Fibroblast of pulmonary artery (primary cell): ENCODE measurements around the gene ZNF827.
A peak's percentile ranks its signal among the peaks of the same experiment; 100 is the strongest.
"Not testable (repeated sequence)": the region's sequence is repeated elsewhere in the genome, so short reads cannot be mapped to it uniquely, and the experiment has no call there.

ENCODE experiments used
- DNase-seq: peaks from one replicate; pipeline ENCODE4 v3.0.0-alpha.2; 2010; ENCODE audit warnings: low read depth
- H3K4me3 ChIP-seq: replicated peaks from 2 replicates; pipeline ENCODE4 v1.5.1; 2011; ENCODE audit warnings: low read depth, mild to moderate bottlenecking, control low read depth, low read length, moderate library complexity
- TF ChIP-seq, protein P1 (sequence below): IDR thresholded peaks from 2 replicates; pipeline ENCODE4 v1.5.1; 2011; ENCODE audit warnings: mild to moderate bottlenecking, control low read depth, low read length, inconsistent platforms; ENCODE audit errors: missing control alignments

ZNF827 gene

DNA sequence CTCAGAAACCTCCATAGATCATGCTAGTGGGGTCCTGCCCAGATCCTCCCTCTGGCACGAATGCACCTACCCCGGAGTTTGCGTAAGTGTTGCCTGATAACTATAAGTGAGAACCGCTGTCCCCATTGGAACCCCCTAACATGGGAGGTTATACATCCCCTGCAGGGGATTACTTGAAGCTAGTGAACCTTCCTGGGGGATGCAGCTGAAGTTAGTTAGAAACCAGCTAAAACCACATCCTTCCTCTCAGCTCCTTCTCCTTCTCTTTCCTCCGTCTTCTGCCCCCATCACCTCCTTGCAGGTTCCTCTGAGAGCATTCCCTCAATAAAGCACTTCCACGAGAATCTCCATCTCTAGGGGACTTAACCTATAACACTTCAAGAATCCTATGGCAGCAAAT lies 95.0 kb downstream of the ZNF827 start:
- TF ChIP-seq, protein P1, sequence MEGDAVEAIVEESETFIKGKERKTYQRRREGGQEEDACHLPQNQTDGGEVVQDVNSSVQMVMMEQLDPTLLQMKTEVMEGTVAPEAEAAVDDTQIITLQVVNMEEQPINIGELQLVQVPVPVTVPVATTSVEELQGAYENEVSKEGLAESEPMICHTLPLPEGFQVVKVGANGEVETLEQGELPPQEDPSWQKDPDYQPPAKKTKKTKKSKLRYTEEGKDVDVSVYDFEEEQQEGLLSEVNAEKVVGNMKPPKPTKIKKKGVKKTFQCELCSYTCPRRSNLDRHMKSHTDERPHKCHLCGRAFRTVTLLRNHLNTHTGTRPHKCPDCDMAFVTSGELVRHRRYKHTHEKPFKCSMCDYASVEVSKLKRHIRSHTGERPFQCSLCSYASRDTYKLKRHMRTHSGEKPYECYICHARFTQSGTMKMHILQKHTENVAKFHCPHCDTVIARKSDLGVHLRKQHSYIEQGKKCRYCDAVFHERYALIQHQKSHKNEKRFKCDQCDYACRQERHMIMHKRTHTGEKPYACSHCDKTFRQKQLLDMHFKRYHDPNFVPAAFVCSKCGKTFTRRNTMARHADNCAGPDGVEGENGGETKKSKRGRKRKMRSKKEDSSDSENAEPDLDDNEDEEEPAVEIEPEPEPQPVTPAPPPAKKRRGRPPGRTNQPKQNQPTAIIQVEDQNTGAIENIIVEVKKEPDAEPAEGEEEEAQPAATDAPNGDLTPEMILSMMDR: no peak
- DNase-seq: no peak
- H3K4me3 ChIP-seq: no peak overlapping the region

DNA sequence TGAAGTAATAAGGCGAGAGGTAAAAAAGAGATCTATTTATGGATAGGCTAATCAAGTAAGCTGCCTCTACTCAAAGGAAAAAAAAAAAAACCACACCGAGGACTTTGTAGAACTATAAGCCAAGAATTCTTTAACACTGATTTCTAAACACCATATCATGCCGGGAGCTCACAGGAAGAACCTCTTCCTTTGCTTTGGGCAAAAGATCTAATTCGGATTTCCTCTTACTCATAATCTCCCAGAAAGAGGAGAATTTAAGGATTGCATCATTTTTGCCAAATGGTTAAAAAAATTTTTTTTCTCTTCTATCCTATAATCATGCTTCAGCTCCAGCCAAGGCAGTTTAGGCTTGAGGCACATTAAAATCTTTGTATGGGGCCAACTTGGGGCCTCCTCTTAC lies 95.5 kb downstream of the ZNF827 start:
- DNase-seq: peak; percentile 89
- TF ChIP-seq, protein P1: no peak
- H3K4me3 ChIP-seq: no peak overlapping the region

DNA sequence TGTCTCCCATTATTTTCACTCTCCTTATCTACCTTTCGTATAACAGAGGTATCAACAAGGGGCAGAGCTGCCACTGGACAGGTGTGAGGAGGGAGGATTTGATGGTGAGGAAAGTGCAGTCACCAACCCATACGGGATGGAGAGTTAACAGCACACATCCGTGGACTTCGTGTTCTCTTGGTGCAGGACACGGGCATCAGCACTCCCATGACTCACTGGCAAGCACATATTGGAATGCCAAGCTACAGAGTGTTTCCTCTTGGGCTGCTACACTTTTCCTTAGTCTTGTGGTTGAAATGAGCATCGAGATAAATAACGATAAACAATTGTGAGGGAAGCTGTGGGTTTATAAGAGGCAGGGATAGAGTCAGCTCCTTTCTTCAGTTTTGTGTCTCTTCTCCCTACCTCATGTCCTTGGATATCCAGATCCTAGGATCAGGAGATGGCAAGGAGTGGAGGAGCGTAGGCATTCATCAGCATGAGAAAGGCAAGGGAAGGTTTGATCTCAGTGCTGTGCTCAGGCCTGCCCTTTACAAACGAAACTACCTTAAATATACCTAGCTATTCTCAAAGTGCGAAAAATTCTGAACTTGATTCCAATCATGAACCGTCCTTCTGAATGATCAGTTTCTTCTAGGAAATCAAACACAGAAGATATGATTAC lies 96.3 kb downstream of the ZNF827 start:
- peak; percentile 65 for DNase-seq
- TF ChIP-seq, protein P1: no peak
- H3K4me3 ChIP-seq: no peak overlapping the region

DNA sequence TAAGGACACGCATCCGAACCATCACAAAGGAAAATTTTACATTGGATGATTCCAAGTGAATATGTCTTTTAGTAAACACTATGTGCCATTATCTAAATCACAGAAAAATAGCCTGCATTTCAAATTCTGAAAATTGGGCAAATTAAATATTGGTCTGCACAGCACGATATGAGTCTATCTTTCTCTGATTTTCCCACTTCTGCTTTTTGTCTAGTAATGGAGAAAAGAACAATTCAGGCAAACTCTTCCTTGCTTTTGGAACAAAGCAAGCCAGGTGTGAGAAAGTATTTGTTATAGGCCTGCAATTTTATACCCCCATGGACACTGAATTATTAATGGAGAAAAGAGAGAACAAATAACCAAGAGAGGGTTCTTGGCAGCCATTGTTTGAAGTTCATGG lies 97.8 kb downstream of the ZNF827 start:
- H3K4me3 ChIP-seq: no peak overlapping the region
- TF ChIP-seq, protein P1: no peak
- DNase-seq: no peak

DNA sequence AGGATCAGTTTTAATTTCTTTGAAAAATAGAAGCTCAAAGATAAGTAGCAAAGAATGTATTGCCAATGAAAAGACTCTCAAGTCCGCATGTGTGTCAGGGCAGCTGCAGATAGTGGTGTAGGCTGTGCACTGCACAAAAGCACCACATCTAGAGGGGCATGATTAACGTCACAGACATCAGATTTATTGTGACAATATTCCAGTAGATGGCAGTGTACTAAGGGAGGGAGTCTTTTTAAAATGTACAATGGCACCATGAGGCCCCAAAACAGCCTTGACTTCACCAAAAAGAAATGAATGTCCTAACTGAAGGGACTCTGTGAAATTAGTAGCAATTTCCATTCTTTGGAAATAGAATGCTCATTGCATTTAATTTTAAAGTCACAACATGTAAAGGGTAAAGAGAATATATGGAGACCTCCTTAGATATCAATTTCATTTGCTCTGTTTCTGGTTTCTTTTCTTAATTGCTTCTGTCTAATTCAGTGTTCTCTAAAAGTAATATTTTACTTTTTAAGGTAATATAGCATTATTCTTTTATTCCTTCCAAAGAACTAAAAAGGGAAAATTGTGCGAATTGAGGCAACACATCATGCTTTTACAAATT lies 98.4 kb downstream of the ZNF827 start:
- peak; percentile 70 for DNase-seq
- TF ChIP-seq, protein P1: peak; percentile 52
- H3K4me3 ChIP-seq: no peak overlapping the region

DNA sequence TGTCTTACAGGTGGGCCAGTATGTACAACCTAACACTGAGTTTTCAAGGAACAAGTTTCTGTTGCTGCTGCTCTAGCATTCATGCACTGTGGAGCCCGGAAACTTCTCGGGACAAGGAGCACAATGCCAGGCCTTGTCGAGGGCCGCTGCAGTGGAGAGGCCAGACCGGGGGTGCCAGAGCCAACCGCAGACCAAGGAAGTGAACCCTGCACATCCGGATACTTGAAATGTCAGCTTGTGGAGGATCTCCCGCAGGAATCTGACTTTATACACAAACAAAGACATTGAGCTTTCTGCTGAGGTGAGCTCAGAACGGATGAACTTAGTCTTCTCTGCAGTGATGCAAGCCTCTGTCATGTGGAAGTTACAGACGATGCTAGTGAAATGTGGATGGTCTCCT lies 99.5 kb downstream of the ZNF827 start:
- DNase-seq: no peak
- TF ChIP-seq, protein P1: no peak

DNA sequence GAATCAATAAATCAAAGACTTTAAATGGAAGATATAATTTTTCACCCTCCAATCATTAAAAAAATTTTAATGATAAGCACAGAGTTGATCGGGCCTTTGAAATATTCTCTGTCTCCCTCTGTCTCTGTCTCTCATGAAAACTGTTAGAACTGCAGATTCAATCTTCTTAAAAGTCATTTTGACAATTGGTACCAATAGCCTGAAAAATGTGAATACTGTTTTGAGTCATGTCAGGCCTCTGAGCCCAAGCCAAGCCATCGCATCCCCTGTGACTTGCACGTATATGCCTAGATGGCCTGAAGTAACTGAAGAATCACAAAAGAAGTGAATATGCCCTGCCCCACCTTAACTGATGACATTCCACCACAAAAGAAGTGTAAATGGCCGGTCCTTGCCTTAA lies 106.2 kb downstream of the ZNF827 start:
- not testable (repeated sequence) for DNase-seq, H3K4me3 ChIP-seq

More for the DNA sequence above, 99.5 kb downstream of the ZNF827 start:
- no peak overlapping the region for H3K4me3 ChIP-seq
